ENCODE measurements around the gene DNAH10. TPM values are rescaled to one million over a fixed set of nuclear protein-coding genes. Genes with fewer than 3 reads are reported as not detected.

DNAH10 gene
- total and polyA plus RNA-seq, 10 of the 15 experiments (the other 5 are each of a cell fraction or from before 2014, with no cell fraction given): 0.01 to 0.32 (median 0.06) TPM

GRCh38 chr12:123726962-123727361 lies 35.1 kb upstream of the DNAH10 start:
- intact Hi-C loops (cut with micrococcal nuclease; ENCODE audit: unreplicated experiment) (no loop called here), in situ Hi-C loops (cut with MboI) (no loop called here)
- WGBS (ENCODE audit: insufficient coverage, insufficient replicate concordance, low lambda C conversion rate, missing lambda C conversion rate): 94% methylated on average over 2 of the region's 2 CpGs
- CTCF ChIA-PET: no interaction called here
- DNase-seq (ENCODE audit: low read depth, low spot score) (no peak), FAIRE-seq (no peak), ATAC-seq (no peak)
- Histone ChIP-seq H3K4me3 (no peak overlapping the region), H3K4me2 (ENCODE audit: control insufficient read depth, insufficient read depth) (no peak overlapping the region), H3K27ac (ENCODE audit: control insufficient read depth, insufficient read depth) (no peak overlapping the region), H2AFZ (ENCODE audit: control insufficient read depth, low read depth, low read length) (no peak overlapping the region), H3K79me2 (ENCODE audit: control insufficient read depth, insufficient read depth, low read length) (no peaks in the 10 kb centered on the region), H3K9ac (ENCODE audit: control insufficient read depth, insufficient read depth, low read length) (no peak overlapping the region), H3K9me3 (replicated peaks; ENCODE audit: control insufficient read depth, insufficient read depth, low read length) (no peaks in the 10 kb centered on the region), H3K4me1 (ENCODE audit: control insufficient read depth, insufficient read depth, low read length) (peaks cover 6% of the 10 kb centered on the region; the same call in 1 of the 2 replicates), H3K27me3 (replicated peaks in 1 of 2; ENCODE audit: control insufficient read depth in 2 of 2, insufficient read depth in 2 of 2, low read length in 1 of 2) (no peaks in the 10 kb centered on the region), H3K36me3 (ENCODE audit: control insufficient read depth in 2 of 2, insufficient read depth in 2 of 2, low read length in 1 of 2) (peaks cover 3 to 18% of the 10 kb centered on the region in 2 experiments), H4K20me1 (ENCODE audit: control insufficient read depth, insufficient read depth) (no peaks in the 10 kb centered on the region)
- POLR2A ChIA-PET: interaction anchor here (1.0 to 5.3 kb wide), 2 partner anchors 14 to 15 kb away, joined by 3 to 17 read pairs; partner anchors contain the start of gene ATP6V0A2
- SMC1A ChIA-PET (ENCODE audit: uncharacterized antibody, unreplicated experiment): interaction anchor here (0.6 to 5.0 kb wide), 2 partner anchors 10 to 14 kb away, joined by 3 to 28 read pairs; partner anchors contain the start of gene ATP6V0A2
- BruUV-seq (replicated peaks): no TSS peak
- TF ChIP-seq, protein P1, sequence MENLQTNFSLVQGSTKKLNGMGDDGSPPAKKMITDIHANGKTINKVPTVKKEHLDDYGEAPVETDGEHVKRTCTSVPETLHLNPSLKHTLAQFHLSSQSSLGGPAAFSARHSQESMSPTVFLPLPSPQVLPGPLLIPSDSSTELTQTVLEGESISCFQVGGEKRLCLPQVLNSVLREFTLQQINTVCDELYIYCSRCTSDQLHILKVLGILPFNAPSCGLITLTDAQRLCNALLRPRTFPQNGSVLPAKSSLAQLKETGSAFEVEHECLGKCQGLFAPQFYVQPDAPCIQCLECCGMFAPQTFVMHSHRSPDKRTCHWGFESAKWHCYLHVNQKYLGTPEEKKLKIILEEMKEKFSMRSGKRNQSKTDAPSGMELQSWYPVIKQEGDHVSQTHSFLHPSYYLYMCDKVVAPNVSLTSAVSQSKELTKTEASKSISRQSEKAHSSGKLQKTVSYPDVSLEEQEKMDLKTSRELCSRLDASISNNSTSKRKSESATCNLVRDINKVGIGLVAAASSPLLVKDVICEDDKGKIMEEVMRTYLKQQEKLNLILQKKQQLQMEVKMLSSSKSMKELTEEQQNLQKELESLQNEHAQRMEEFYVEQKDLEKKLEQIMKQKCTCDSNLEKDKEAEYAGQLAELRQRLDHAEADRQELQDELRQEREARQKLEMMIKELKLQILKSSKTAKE (IDR thresholded peaks at IDR 0.05; ENCODE audit: low read depth, poor library complexity, severe bottlenecking): no peak
- TF ChIP-seq MEF2A (IDR thresholded peaks at IDR 0.05; ENCODE audit: insufficient read depth, low read depth, low read length): no peak
- no peak for TF ChIP-seq ZNF622 (IDR thresholded peaks at IDR 0.05)
- TF ChIP-seq IRF4 (IDR thresholded peaks at IDR 0.05; ENCODE audit: low read depth, low read length): no peak
- TF ChIP-seq POLR2A (IDR thresholded peaks at IDR 0.05; ENCODE audit: low read depth, low read length): no peak
- TF ChIP-seq, protein P2, sequence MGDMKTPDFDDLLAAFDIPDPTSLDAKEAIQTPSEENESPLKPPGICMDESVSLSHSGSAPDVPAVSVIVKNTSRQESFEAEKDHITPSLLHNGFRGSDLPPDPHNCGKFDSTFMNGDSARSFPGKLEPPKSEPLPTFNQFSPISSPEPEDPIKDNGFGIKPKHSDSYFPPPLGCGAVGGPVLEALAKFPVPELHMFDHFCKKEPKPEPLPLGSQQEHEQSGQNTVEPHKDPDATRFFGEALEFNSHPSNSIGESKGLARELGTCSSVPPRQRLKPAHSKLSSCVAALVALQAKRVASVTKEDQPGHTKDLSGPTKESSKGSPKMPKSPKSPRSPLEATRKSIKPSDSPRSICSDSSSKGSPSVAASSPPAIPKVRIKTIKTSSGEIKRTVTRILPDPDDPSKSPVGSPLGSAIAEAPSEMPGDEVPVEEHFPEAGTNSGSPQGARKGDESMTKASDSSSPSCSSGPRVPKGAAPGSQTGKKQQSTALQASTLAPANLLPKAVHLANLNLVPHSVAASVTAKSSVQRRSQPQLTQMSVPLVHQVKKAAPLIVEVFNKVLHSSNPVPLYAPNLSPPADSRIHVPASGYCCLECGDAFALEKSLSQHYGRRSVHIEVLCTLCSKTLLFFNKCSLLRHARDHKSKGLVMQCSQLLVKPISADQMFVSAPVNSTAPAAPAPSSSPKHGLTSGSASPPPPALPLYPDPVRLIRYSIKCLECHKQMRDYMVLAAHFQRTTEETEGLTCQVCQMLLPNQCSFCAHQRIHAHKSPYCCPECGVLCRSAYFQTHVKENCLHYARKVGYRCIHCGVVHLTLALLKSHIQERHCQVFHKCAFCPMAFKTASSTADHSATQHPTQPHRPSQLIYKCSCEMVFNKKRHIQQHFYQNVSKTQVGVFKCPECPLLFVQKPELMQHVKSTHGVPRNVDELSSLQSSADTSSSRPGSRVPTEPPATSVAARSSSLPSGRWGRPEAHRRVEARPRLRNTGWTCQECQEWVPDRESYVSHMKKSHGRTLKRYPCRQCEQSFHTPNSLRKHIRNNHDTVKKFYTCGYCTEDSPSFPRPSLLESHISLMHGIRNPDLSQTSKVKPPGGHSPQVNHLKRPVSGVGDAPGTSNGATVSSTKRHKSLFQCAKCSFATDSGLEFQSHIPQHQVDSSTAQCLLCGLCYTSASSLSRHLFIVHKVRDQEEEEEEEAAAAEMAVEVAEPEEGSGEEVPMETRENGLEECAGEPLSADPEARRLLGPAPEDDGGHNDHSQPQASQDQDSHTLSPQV (IDR thresholded peaks at IDR 0.05): no peak
- TF ChIP-seq EP300 (IDR thresholded peaks at IDR 0.05; ENCODE audit: borderline replicate concordance in 1 of 2, control insufficient read depth in 1 of 2, low read depth in 2 of 2, low read length in 2 of 2): no peak
- TF ChIP-seq ZNF384 (IDR thresholded peaks at IDR 0.05; ENCODE audit: borderline replicate concordance, low read depth, low read length): no peak
- RAD21 ChIA-PET (ENCODE audit: unreplicated experiment): interaction anchor here (1.8 kb wide), 1 partner anchor 13 kb away, joined by 8 read pairs; no protein-coding TSS in a partner anchor
